Fibroblast of lung (primary cell): Measurements from ENCODE around the gene WDR26.

Experiments used
- EZH2 ChIP-seq: IDR thresholded peaks from 2 replicates; pipeline ENCODE4 v1.5.1; 2012; ENCODE audit warnings: low read length, control low read depth, mild to moderate bottlenecking; ENCODE audit errors: missing control alignments
- TF ChIP-seq, protein P1 (sequence below), 2 donors: IDR thresholded peaks in 1 of 2; conservative IDR thresholded peaks in 1 of 2; 1 replicate in 1 of 2; 2 replicates in 1 of 2; pipeline ENCODE4 v1.5.1; 2011 to 2012; ENCODE audit warnings: low read length in 2 of 2, control low read depth in 1 of 2, inconsistent platforms in 1 of 2, low read depth in 1 of 2, mild to moderate bottlenecking in 1 of 2

DNA sequence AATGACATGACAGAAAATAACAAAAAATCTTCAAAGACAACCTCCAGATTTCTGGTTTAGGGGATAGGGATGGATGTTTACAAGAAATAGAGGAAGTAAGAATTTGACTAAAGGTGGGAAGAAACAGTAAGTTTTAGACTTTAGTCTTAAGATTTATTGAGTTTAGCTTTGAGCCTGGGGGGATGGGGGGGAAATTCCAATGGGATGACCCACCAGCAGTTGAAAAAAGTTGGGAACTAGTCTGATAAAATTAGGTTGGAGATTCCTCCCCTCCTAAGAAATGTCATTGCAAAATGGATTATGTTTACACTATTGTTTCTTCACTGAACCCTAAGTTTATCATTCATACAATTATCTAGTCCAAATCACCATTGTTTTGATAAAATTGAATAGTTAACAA is 28.4 kb downstream of the WDR26 start:
- TF ChIP-seq, protein P1, sequence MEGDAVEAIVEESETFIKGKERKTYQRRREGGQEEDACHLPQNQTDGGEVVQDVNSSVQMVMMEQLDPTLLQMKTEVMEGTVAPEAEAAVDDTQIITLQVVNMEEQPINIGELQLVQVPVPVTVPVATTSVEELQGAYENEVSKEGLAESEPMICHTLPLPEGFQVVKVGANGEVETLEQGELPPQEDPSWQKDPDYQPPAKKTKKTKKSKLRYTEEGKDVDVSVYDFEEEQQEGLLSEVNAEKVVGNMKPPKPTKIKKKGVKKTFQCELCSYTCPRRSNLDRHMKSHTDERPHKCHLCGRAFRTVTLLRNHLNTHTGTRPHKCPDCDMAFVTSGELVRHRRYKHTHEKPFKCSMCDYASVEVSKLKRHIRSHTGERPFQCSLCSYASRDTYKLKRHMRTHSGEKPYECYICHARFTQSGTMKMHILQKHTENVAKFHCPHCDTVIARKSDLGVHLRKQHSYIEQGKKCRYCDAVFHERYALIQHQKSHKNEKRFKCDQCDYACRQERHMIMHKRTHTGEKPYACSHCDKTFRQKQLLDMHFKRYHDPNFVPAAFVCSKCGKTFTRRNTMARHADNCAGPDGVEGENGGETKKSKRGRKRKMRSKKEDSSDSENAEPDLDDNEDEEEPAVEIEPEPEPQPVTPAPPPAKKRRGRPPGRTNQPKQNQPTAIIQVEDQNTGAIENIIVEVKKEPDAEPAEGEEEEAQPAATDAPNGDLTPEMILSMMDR (conservative IDR thresholded peaks at IDR 0.05 in 1 of 2, IDR thresholded peaks at IDR 0.05 in 1 of 2; ENCODE audit: low read depth in 1 of 2, low read length in 2 of 2) = no peak
- TF ChIP-seq EZH2 = no peak
